Endodermal cell (in vitro differentiated cells): ENCODE measurements around the gene ADGRB3. TPM values are rescaled to one million over a fixed set of nuclear protein-coding genes. Genes with fewer than 3 reads are reported as not detected.

Experiments
- DNase-seq: peaks from one replicate; pipeline ENCODE4 v3.0.0-alpha.2; 2017
- H3K27ac ChIP-seq: 2 replicates; pipeline ENCODE4 v1.5.1; 2013; ENCODE audit warnings: mild to moderate bottlenecking, low read depth, low read length, moderate library complexity
- H3K27me3 ChIP-seq: 2 replicates; pipeline ENCODE4 v1.6.1; 2013; ENCODE audit warnings: mild to moderate bottlenecking, low read length, moderate library complexity; ENCODE audit not compliant: insufficient read depth, control insufficient read depth, poor library complexity, severe bottlenecking
- H3K36me3 ChIP-seq: 2 replicates; pipeline ENCODE4 v1.7.0; 2013; ENCODE audit warnings: mild to moderate bottlenecking, low read length, moderate library complexity; ENCODE audit not compliant: control insufficient read depth, insufficient read depth
- H3K4me1 ChIP-seq: one replicate; pipeline ENCODE4 v1.7.0; 2013; ENCODE audit warnings: low read length; ENCODE audit not compliant: control insufficient read depth, insufficient read depth
- H3K4me3 ChIP-seq: 2 replicates; pipeline ENCODE4 v1.5.1; 2013; ENCODE audit warnings: mild to moderate bottlenecking, low read length, moderate library complexity
- H3K9ac ChIP-seq: 2 replicates; pipeline ENCODE4 v1.6.1; 2013; ENCODE audit warnings: mild to moderate bottlenecking, low read length, moderate library complexity; ENCODE audit not compliant: poor library complexity, severe bottlenecking; ENCODE audit errors: extremely low read depth
- H3K9me3 ChIP-seq: 2 replicates; pipeline ENCODE4 v1.6.1; 2013; ENCODE audit warnings: mild to moderate bottlenecking, low read length, moderate library complexity; ENCODE audit not compliant: control insufficient read depth
- H3K27ac Mint-ChIP-seq: 2 replicates; pipeline ENCODE4 v1.8.0; 2020; ENCODE audit warnings: mixed read lengths
- H3K27me3 Mint-ChIP-seq: 2 replicates; pipeline ENCODE4 v1.8.0; 2021; ENCODE audit warnings: mild to moderate bottlenecking, mixed read lengths; ENCODE audit not compliant: insufficient read depth
- H3K36me3 Mint-ChIP-seq: 2 replicates; pipeline ENCODE4 v1.8.0; 2020; ENCODE audit warnings: low read depth, mixed read lengths
- H3K4me1 Mint-ChIP-seq: 2 replicates; pipeline ENCODE4 v1.8.0; 2020; ENCODE audit warnings: mixed read lengths
- H3K4me3 Mint-ChIP-seq: 2 replicates; pipeline ENCODE4 v1.8.0; 2020; ENCODE audit warnings: mild to moderate bottlenecking, moderate library complexity, mixed read lengths
- H3K9me3 Mint-ChIP-seq: 2 replicates; pipeline ENCODE4 v1.8.0; 2020; ENCODE audit warnings: mild to moderate bottlenecking, mixed read lengths
- WGBS, 2 experiments: methylation state at CpG; one replicate each; pipeline versions ENCODE4 v1.1.5 to v1.1.7; 2013; ENCODE audit warnings: missing lambda C conversion rate in 2 of 2, mixed read lengths in 1 of 2; ENCODE audit not compliant: insufficient coverage in 1 of 2, insufficient read length in 1 of 2; 5-methylcytosine and 5-hydroxymethylcytosine counted together
- total RNA-seq, 2 donors: library from RNA; stranded (reverse); fragmentation: NEBNext Ultra II Directional in 1 of 2; extraction: Animal tissue kit (Norgen Biotek cat#: 25700) in 1 of 2; gene quantifications; 2 replicates in 1 of 2; 3 replicates in 1 of 2; pipeline ENCODE4 v1.2.1, GENCODE V29; 2021
- TF ChIP-seq, protein P1 (sequence below): fragments of 200-600 bp; sonication (generic); conservative IDR thresholded peaks from 2 replicates; pipeline ENCODE4 v1.5.0; 2021; ENCODE audit warnings: antibody characterized with exemption, mild to moderate bottlenecking

ADGRB3 gene
- total RNA-seq, 2 donors from 2014 or later = 0.33 to 1.3 TPM

DNA sequence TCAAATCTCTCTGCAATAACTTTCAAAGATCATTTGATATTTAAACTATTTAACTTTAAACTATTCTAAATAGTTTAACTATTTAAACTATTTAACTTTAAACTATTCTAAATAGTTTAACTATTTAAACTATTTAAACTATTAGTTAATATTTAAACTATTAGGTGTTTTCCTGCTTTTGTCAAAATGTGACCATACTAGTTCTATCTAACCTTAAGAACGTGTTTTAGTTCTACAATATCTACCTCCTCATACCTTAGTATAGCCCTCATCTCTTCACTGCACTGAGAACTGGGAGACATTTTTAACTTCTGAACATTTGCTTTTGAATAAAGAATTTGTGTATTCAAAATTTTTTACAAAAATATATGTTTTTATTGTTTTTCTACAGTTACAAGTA lies 429.1 kb downstream of the ADGRB3 start:
- Mint-ChIP-seq H3K4me3 (no peak overlapping the region), H3K27ac (no peak overlapping the region), H3K27me3 (no peaks in the 10 kb centered on the region), H3K9me3 (no peaks in the 10 kb centered on the region), H3K36me3 (no peaks in the 10 kb centered on the region), H3K4me1 (no peaks in the 10 kb centered on the region)
- Histone ChIP-seq H3K36me3 (no peaks in the 10 kb centered on the region), H3K4me1 (no peaks in the 10 kb centered on the region), H3K27ac (no peak overlapping the region), H3K4me3 (no peak overlapping the region), H3K27me3 (no peaks in the 10 kb centered on the region), H3K9ac (no peak overlapping the region), H3K9me3 (no peaks in the 10 kb centered on the region)
- DNase-seq = no peak
- TF ChIP-seq, protein P1, sequence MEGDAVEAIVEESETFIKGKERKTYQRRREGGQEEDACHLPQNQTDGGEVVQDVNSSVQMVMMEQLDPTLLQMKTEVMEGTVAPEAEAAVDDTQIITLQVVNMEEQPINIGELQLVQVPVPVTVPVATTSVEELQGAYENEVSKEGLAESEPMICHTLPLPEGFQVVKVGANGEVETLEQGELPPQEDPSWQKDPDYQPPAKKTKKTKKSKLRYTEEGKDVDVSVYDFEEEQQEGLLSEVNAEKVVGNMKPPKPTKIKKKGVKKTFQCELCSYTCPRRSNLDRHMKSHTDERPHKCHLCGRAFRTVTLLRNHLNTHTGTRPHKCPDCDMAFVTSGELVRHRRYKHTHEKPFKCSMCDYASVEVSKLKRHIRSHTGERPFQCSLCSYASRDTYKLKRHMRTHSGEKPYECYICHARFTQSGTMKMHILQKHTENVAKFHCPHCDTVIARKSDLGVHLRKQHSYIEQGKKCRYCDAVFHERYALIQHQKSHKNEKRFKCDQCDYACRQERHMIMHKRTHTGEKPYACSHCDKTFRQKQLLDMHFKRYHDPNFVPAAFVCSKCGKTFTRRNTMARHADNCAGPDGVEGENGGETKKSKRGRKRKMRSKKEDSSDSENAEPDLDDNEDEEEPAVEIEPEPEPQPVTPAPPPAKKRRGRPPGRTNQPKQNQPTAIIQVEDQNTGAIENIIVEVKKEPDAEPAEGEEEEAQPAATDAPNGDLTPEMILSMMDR = no peak
- whole genome bisulfite sequencing, 2 experiments = 96% methylated on average over 1 of the region's 1 CpG; no CpG with 5 or more reads in 1 of the 2 experiments

DNA sequence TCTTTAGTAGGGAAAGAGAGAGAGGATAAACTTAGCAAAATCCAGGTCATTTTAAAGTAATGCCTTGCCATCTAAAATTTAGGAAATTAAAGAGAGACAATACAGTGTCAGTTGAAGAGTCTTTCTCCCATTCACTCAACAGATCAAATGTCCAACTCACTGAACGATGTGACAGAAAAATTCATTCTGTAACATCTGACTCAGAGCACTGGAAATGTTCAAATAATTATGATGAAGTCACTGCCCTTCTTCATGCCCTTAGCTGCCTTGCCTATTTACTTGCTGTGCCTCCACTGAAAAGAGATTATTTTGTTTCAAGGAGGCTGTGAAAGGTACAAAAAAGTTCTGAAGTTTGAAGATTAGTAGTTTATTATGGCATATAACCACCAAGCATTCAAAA lies 434.8 kb downstream of the ADGRB3 start:
- Histone ChIP-seq H3K4me1 (no peaks in the 10 kb centered on the region), H3K36me3 (no peaks in the 10 kb centered on the region), H3K27ac (no peak overlapping the region), H3K27me3 (no peaks in the 10 kb centered on the region), H3K9me3 (no peaks in the 10 kb centered on the region), H3K4me3 (no peak overlapping the region), H3K9ac (no peak overlapping the region)
- Mint-ChIP-seq H3K4me3 (no peak overlapping the region), H3K36me3 (no peaks in the 10 kb centered on the region), H3K4me1 (no peaks in the 10 kb centered on the region), H3K9me3 (no peaks in the 10 kb centered on the region), H3K27ac (no peak overlapping the region), H3K27me3 (no peaks in the 10 kb centered on the region)
- no peak for DNase-seq
- WGBS, 2 experiments = 91 to 92% methylated on average over 1 of the region's 1 CpG
- TF ChIP-seq, protein P1 = no peak

DNA sequence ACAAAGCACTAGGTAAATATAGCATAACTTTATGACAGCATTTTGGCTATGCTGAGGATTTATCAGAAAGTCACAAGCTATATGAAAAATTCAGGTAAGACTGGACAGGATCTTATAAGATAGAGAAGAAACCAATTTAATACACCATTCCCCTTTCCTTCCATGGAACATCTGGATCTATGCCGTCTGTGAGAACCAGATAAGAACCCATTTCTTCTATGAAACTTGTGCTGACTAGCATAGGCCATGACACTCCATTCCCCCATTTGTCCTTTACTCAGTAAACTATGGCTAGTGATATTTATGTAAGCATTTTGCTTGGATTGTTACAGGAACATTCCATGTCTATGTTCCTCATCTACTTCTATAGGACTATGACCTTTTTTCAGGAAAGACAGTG lies 437.7 kb downstream of the ADGRB3 start:
- Histone ChIP-seq H3K27ac (no peak overlapping the region), H3K4me3 (no peak overlapping the region), H3K4me1 (peaks cover 3% of the 10 kb centered on the region), H3K9me3 (no peaks in the 10 kb centered on the region), H3K27me3 (no peaks in the 10 kb centered on the region), H3K36me3 (no peaks in the 10 kb centered on the region), H3K9ac (no peak overlapping the region)
- no peak overlapping the region for H3K27ac Mint-ChIP-seq
- H3K4me1 Mint-ChIP-seq = peaks cover 6% of the 10 kb centered on the region
- no peak for DNase-seq
- 88 to 100% methylated on average over 1 of the region's 1 CpG for WGBS, 2 experiments
- H3K4me3 Mint-ChIP-seq = no peak overlapping the region
- no peaks in the 10 kb centered on the region for H3K36me3 Mint-ChIP-seq
- TF ChIP-seq, protein P1 = no peak
- H3K27me3 Mint-ChIP-seq = no peaks in the 10 kb centered on the region
- H3K9me3 Mint-ChIP-seq = no peaks in the 10 kb centered on the region
